Measurements from ENCODE around the gene GMIP. TPM values are rescaled to one million over a fixed set of nuclear protein-coding genes. Genes with fewer than 3 reads are reported as not detected.

The GMIP gene
- total RNA-seq, 4 donors from 2014 or later = 12.9 to 23.5 (median 17.3) TPM

DNA sequence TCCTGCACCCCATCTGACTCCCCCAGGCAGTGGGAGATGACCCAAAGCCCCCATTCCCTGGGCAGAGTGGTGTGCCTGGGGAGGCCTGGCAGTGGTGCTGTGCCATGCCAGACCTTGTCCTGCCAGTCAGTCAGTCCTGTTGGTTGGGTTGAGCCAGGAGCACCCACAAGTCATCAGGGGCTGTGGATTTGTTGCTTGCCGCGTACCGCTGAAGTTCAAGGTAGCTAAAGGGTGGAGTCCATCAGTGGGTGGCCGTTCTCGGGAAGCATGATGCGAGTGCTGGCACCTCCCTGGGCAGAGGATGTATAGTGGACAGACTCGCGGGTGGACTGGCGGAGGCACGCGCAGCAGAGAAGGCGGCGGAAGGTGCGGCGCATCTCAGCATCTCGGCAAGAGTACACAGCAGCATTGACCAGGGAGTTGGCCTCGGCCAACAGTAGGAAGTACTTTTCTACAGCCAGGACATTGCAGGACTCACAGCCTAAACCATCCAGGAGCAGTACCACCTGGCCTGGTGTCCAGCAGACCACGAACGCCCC is 19.4 kb downstream of the GMIP start:
- Histone ChIP-seq H3K9me3 (no peaks in the 10 kb centered on the region), H3K36me3 (peaks cover 0 to 6% of the 10 kb centered on the region in 2 donors), H3K4me3 (replicated peaks in 1 of 3) (no peak overlapping the region), H3K4me1 (peaks cover 1 to 23% of the 10 kb centered on the region in 2 donors), H3K27ac (no peak overlapping the region), H3K27me3 (no peaks in the 10 kb centered on the region)
- TF ChIP-seq, protein P1, sequence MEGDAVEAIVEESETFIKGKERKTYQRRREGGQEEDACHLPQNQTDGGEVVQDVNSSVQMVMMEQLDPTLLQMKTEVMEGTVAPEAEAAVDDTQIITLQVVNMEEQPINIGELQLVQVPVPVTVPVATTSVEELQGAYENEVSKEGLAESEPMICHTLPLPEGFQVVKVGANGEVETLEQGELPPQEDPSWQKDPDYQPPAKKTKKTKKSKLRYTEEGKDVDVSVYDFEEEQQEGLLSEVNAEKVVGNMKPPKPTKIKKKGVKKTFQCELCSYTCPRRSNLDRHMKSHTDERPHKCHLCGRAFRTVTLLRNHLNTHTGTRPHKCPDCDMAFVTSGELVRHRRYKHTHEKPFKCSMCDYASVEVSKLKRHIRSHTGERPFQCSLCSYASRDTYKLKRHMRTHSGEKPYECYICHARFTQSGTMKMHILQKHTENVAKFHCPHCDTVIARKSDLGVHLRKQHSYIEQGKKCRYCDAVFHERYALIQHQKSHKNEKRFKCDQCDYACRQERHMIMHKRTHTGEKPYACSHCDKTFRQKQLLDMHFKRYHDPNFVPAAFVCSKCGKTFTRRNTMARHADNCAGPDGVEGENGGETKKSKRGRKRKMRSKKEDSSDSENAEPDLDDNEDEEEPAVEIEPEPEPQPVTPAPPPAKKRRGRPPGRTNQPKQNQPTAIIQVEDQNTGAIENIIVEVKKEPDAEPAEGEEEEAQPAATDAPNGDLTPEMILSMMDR (IDR thresholded peaks at IDR 0.05) = no peak
- no peak for TF ChIP-seq POLR2A (IDR thresholded peaks at IDR 0.05)
- WGBS, 2 donors = 94 to 95% methylated on average over 14 to 19 of the region's 19 CpGs
- intact Hi-C loops (cut with DNase I) = no loop called here
- no peak for DNase-seq

DNA sequence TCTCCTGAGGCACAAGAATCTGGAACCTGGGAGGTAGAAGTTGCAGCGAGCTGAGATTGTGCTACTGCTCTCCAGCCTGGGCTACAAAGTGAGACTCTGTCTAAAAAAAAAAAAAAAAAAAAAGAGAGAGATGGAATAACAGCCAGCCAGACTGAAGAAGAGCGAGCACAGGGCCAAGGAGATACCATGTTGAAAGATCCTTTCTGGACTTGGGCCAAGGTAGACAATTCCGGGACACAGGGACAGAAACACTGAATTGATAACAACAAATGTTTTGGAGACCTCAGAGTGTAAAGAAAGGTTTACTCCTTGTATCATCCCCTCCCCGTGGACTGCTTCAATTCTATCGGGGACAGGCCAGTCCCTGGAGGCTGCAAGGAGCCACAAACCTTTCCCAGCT is 20.1 kb downstream of the GMIP start:
- TF ChIP-seq, protein P1 (IDR thresholded peaks at IDR 0.05) = no peak
- TF ChIP-seq POLR2A (IDR thresholded peaks at IDR 0.05) = no peak
- 84 to 90% methylated on average over 5 of the region's 5 CpGs for WGBS, 2 donors
- Histone ChIP-seq H3K4me1 (peaks cover 5 to 26% of the 10 kb centered on the region in 2 donors), H3K36me3 (peaks cover 0 to 6% of the 10 kb centered on the region in 2 donors), H3K9me3 (no peaks in the 10 kb centered on the region), H3K27ac (no peak overlapping the region), H3K4me3 (replicated peaks in 1 of 3) (no peak overlapping the region), H3K27me3 (no peaks in the 10 kb centered on the region)
- DNase-seq = no peak
- intact Hi-C loops (cut with DNase I) = no loop called here

DNA sequence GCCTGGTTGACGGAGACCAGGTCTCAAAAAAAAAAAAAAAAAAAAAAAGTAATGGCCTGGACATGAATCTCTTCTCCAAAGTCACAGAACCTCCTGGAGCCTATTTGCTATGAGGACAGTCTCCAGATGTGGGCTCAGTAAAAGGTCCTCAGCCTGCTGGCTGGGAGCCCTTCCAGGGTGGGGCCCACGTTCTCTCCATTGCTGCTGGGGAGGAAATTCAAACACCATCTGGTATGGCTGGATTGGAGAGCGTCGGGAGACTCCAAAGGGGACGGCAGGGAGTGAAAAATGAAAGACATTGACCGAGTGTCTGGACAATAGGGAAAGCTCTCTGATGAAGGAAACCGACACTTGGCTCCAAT is 23.6 kb downstream of the GMIP start:
- 80 to 82% methylated on average over 7 of the region's 7 CpGs for WGBS, 2 donors
- Histone ChIP-seq H3K4me3 (replicated peaks in 1 of 3) (no peak overlapping the region), H3K4me1 (peaks cover 32% of the 10 kb centered on the region in 2 donors), H3K36me3 (peaks cover 0 to 6% of the 10 kb centered on the region in 2 donors), H3K9me3 (no peaks in the 10 kb centered on the region), H3K27ac (no peak overlapping the region), H3K27me3 (no peaks in the 10 kb centered on the region)
- no peak for DNase-seq
- intact Hi-C loops (cut with DNase I) = no loop called here
- TF ChIP-seq POLR2A (IDR thresholded peaks at IDR 0.05) = no peak
- TF ChIP-seq, protein P1 (IDR thresholded peaks at IDR 0.05) = no peak

DNA sequence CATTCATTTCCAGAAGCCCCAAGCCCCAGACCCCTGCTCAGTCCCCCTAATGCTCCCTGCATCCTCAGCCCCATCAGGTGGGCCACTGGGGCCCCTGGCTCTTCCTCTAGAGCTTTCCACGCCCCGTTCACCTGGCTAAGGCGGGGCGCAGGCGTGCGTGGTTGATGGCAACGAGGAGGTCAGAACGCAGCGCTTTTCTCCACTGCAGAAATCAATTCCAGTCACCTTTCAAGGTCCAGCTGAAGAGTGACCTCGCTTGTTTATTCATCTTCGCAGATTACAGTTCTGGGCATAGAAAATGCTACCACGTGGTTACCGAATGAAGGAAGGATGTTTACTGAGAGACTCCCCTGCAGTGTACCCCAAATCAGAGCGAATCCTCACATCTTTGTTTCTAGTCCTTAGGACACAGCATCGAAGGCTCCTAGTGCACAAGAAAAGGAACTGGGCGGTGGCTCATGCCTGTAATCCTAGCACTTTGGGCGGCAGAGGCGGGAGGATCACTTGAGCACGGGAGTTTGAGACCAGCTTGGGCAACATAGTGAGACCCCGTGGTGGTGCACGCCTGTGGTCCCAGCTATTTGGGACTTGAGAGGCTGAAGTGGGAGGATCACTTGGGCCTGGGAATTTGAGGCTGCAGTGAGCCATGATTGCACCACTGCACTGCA is 24.1 kb downstream of the GMIP start:
- no peak for DNase-seq
- H3K9me3 ChIP-seq = no peaks in the 10 kb centered on the region
- H3K36me3 ChIP-seq = peaks cover 0 to 5% of the 10 kb centered on the region in 2 donors
- no peak overlapping the region for H3K4me3 ChIP-seq (replicated peaks in 1 of 3)
- WGBS, 2 donors = 56 to 65% methylated on average over 19 to 20 of the region's 21 CpGs
- peaks cover 37% of the 10 kb centered on the region in 2 donors for H3K4me1 ChIP-seq
- H3K27me3 ChIP-seq = no peaks in the 10 kb centered on the region
- peak overlapping the region in 1 of 3 donors; percentile 48 for H3K27ac ChIP-seq
- TF ChIP-seq POLR2A (IDR thresholded peaks at IDR 0.05) = no peak
- TF ChIP-seq, protein P1 (IDR thresholded peaks at IDR 0.05) = no peak
- intact Hi-C loops (cut with DNase I) = no loop called here

Measured in thyroid gland (tissue), 4 donors.